CD1c-positive myeloid dendritic cell (primary cell): Measurements from ENCODE around the gene HCN2.

ENCODE experiments used
- DNase-seq: peaks from one replicate; pipeline ENCODE4 v3.0.0-alpha.2; 2016; ENCODE audit errors: extremely low spot score

Gene HCN2

GRCh38 chr19:589693-590395 lies at the start of gene HCN2:
Gene HCN2 (plus strand): TSS chr19:589881. CDS start chr19:589946, 65 bp downstream.
- DNase-seq = no peak

GRCh38 chr19:540867-541637 lies 48.6 kb upstream of the HCN2 start:
- DNase-seq = no peak

GRCh38 chr19:541699-542098 lies 48.0 kb upstream of the HCN2 start:
- no peak for DNase-seq

- no peak for DNase-seq
These were observed 47.4 kb upstream of the HCN2 start for GRCh38 chr19:542173-542866.

GRCh38 chr19:543910-544608 lies 45.6 kb upstream of the HCN2 start, which contains the start of gene GZMM:
Gene GZMM (plus strand): TSS chr19:544053. CDS start chr19:544072, 19 bp downstream.
- peak; percentile 58 for DNase-seq

- no peak for DNase-seq
These were observed 42.6 kb upstream of the HCN2 start for GRCh38 chr19:547117-547516.

GRCh38 chr19:547836-548720 lies 41.6 kb upstream of the HCN2 start:
- DNase-seq = no peak

GRCh38 chr19:548886-549830 lies 40.5 kb upstream of the HCN2 start:
- no peak for DNase-seq

- DNase-seq = no peak
These were observed 34.9 kb upstream of the HCN2 start for GRCh38 chr19:554817-555216.

- DNase-seq = no peak
These were observed 34.2 kb upstream of the HCN2 start for GRCh38 chr19:555474-555808.

- DNase-seq = no peak
These were observed 32.9 kb upstream of the HCN2 start for GRCh38 chr19:556611-557382.

GRCh38 chr19:558770-559439 lies 30.8 kb upstream of the HCN2 start:
- no peak for DNase-seq

- DNase-seq = no peak
These were observed 29.6 kb upstream of the HCN2 start for GRCh38 chr19:560121-560520.

GRCh38 chr19:566403-566802 lies 23.3 kb upstream of the HCN2 start:
- DNase-seq = peak; percentile 86

GRCh38 chr19:566844-567243 lies 22.8 kb upstream of the HCN2 start:
- no peak for DNase-seq

- DNase-seq = peak; percentile 22
These were observed 22.3 kb upstream of the HCN2 start for GRCh38 chr19:567296-567900.

GRCh38 chr19:570251-570686 lies 19.4 kb upstream of the HCN2 start:
- DNase-seq = peak; percentile 73

- peak; percentile 91 for DNase-seq
These were observed 18.6 kb upstream of the HCN2 start for GRCh38 chr19:570937-571565.
